ENCODE data around the gene RAPGEF1. TPM values are rescaled to one million over a fixed set of nuclear protein-coding genes. Genes with fewer than 3 reads are reported as not detected.

RAPGEF1 gene
- total and polyA plus RNA-seq, 2 experiments from 2014 or later, result 9.9 to 82.8 TPM

- no peak for TF ChIP-seq ZNF462 (CRISPR knock-in tag; IDR thresholded peaks at IDR 0.05)
- TF ChIP-seq STAT1 (IDR thresholded peaks at IDR 0.05; ENCODE audit: unreplicated experiment), result no peak
- TF ChIP-seq NANOG (IDR thresholded peaks at IDR 0.05; ENCODE audit: borderline replicate concordance), result no peak
Measured at GRCh38 chr9:131669269-131670157, 70.4 kb downstream of the RAPGEF1 start (continued).

GRCh38 chr9:131668439-131669268, 71.2 kb downstream of the RAPGEF1 start:
- H3K4me3 Mint-ChIP-seq, result no peak overlapping the region
- Histone ChIP-seq H4K20me1 (replicated peaks; ENCODE audit: insufficient read depth) (no peaks in the 10 kb centered on the region), H3K4me2 (peak overlapping the region; percentile 48), H3K27me3 (ENCODE audit: insufficient read depth) (no peaks in the 10 kb centered on the region), H3F3A (replicated peaks; ENCODE audit: low read depth) (no peaks in the 10 kb centered on the region), H3K79me2 (replicated peaks; ENCODE audit: insufficient read depth) (peaks cover 97% of the 10 kb centered on the region), H3K9me2 (ENCODE audit: insufficient read depth) (no peaks in the 10 kb centered on the region), H3K4me1 (ENCODE audit: insufficient read depth) (peaks cover 39% of the 10 kb centered on the region), H3K4me3 (no peak overlapping the region), H3K27ac (ENCODE audit: low read depth) (no peak overlapping the region), H2AFZ (no peak overlapping the region), H3K36me3 (ENCODE audit: insufficient read depth) (peaks cover 5% of the 10 kb centered on the region)
- DNase-seq (ENCODE audit: low spot score) (no peak), ATAC-seq (peak; percentile 77)
- peaks cover 24% of the 10 kb centered on the region for H3K36me3 Mint-ChIP-seq (ENCODE audit: low read depth)
- H3K27ac Mint-ChIP-seq, result no peak overlapping the region
- peaks cover 42% of the 10 kb centered on the region for H3K4me1 Mint-ChIP-seq
- H3K27me3 Mint-ChIP-seq (ENCODE audit: insufficient read depth, low read depth, poor library complexity), result peaks cover 5% of the 10 kb centered on the region
- peaks cover 19% of the 10 kb centered on the region for H3K9me3 Mint-ChIP-seq
- TF ChIP-seq ZNF114 (CRISPR knock-in tag; IDR thresholded peaks at IDR 0.05) (no peak), JUNB (IDR thresholded peaks at IDR 0.05; ENCODE audit: unreplicated experiment) (no peak), EZH2 (IDR thresholded peaks at IDR 0.05; ENCODE audit: low read depth, unreplicated experiment) (no peak), POLR2AphosphoS5 (IDR thresholded peaks at IDR 0.05; ENCODE audit: low read depth) (no peak), NANOG (IDR thresholded peaks at IDR 0.05; ENCODE audit: borderline replicate concordance) (no peak), EZH2phosphoT487 (IDR thresholded peaks at IDR 0.05; ENCODE audit: unreplicated experiment) (no peak), ZNF331 (CRISPR knock-in tag; IDR thresholded peaks at IDR 0.05; ENCODE audit: low read depth) (no peak), CREB1 (CRISPR knock-in tag; IDR thresholded peaks at IDR 0.05; ENCODE audit: low read depth) (no peak)
- TF ChIP-seq, protein P1, sequence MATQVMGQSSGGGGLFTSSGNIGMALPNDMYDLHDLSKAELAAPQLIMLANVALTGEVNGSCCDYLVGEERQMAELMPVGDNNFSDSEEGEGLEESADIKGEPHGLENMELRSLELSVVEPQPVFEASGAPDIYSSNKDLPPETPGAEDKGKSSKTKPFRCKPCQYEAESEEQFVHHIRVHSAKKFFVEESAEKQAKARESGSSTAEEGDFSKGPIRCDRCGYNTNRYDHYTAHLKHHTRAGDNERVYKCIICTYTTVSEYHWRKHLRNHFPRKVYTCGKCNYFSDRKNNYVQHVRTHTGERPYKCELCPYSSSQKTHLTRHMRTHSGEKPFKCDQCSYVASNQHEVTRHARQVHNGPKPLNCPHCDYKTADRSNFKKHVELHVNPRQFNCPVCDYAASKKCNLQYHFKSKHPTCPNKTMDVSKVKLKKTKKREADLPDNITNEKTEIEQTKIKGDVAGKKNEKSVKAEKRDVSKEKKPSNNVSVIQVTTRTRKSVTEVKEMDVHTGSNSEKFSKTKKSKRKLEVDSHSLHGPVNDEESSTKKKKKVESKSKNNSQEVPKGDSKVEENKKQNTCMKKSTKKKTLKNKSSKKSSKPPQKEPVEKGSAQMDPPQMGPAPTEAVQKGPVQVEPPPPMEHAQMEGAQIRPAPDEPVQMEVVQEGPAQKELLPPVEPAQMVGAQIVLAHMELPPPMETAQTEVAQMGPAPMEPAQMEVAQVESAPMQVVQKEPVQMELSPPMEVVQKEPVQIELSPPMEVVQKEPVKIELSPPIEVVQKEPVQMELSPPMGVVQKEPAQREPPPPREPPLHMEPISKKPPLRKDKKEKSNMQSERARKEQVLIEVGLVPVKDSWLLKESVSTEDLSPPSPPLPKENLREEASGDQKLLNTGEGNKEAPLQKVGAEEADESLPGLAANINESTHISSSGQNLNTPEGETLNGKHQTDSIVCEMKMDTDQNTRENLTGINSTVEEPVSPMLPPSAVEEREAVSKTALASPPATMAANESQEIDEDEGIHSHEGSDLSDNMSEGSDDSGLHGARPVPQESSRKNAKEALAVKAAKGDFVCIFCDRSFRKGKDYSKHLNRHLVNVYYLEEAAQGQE (IDR thresholded peaks at IDR 0.05; ENCODE audit: unreplicated experiment), result no peak
- TF ChIP-seq, protein P2, sequence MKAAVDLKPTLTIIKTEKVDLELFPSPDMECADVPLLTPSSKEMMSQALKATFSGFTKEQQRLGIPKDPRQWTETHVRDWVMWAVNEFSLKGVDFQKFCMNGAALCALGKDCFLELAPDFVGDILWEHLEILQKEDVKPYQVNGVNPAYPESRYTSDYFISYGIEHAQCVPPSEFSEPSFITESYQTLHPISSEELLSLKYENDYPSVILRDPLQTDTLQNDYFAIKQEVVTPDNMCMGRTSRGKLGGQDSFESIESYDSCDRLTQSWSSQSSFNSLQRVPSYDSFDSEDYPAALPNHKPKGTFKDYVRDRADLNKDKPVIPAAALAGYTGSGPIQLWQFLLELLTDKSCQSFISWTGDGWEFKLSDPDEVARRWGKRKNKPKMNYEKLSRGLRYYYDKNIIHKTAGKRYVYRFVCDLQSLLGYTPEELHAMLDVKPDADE (IDR thresholded peaks at IDR 0.05), result no peak
